Myometrial cell (primary cell): ENCODE measurements around the gene TBP. TPM values are rescaled to one million over a fixed set of nuclear protein-coding genes. Genes with fewer than 3 reads are reported as not detected.

Source experiments
- total RNA-seq: library from RNA; depleted of rRNA; stranded (reverse); fragments of >200 nt; gene quantifications from 2 replicates; pipeline ENCODE4 v1.2.3, GENCODE V29; 2015

Gene TBP
- total RNA-seq: 16.8 and 17.3 TPM in 2 replicates

GRCh38 chr6:170554013-170554795 is at the start of gene TBP:
Gene TBP (plus strand): TSS chr6:170554369. CDS start chr6:170557030, 2,661 bp downstream.

GRCh38 chr6:170552765-170553533 is 1.2 kb upstream of the TBP start, which contains the start of gene PSMB1:
Gene PSMB1 (minus strand): TSS chr6:170553307. CDS start chr6:170553242, 65 bp downstream.

GRCh38 chr6:170584181-170584953 is 30.2 kb downstream of the TBP start, which contains the start of gene PDCD2:
Gene PDCD2 (minus strand): TSS chr6:170584637. CDS start chr6:170584581, 56 bp downstream.

Other genes with a start within 250 kb of the TBP start
- 8.9 and 17.0 TPM in 2 replicates for gene FAM120B, start 247.6 kb upstream of the TBP start, total RNA-seq
- gene PSMB1, start 1.1 kb upstream of the TBP start, total RNA-seq: 485 and 584 TPM in 2 replicates
- gene PDCD2, start 30.3 kb downstream of the TBP start, total RNA-seq: 77.6 and 99.1 TPM in 2 replicates